Lower leg skin (tissue), 4 donors: ENCODE data around the gene FAM131A. TPM values are rescaled to one million over a fixed set of nuclear protein-coding genes. Genes with fewer than 3 reads are reported as not detected.
A peak's percentile ranks its signal among the peaks of the same experiment; 100 is the strongest.
"Not testable (repeated sequence)": the region's sequence is repeated elsewhere in the genome, so short reads cannot be mapped to it uniquely, and the experiment has no call there.

Experiments
- DNase-seq, 2 donors: peaks; one replicate each; pipeline ENCODE4 v3.0.0-alpha.2; 2019; ENCODE audit warnings: low spot score in 2 of 2
- H3K4me3 ChIP-seq: fragments of 200-600 bp; sonication (generic); 2 replicates; pipeline ENCODE4 v1.5.1; 2017; ENCODE audit warnings: mild to moderate bottlenecking, low read depth; ENCODE audit not compliant: poor library complexity, severe bottlenecking
- POLR2A ChIP-seq, 2 donors: fragments of 450-650 bp; IDR thresholded peaks; one replicate each; pipeline ENCODE4 v1.6.1; 2016 to 2017; ENCODE audit warnings: antibody characterized with exemption in 2 of 2, mild to moderate bottlenecking in 1 of 2, moderate library complexity in 1 of 2
- WGBS, 2 donors: methylation state at CpG; one replicate each; pipeline ENCODE4 v1.1.5; 2018; 5-methylcytosine and 5-hydroxymethylcytosine counted together
- intact Hi-C: fragments of 100-400 bp; cut with DNase I; formaldehyde crosslinking; loops from one replicate; pipeline ENCODE4 v1.15.0; 2023; ENCODE audit warnings: low total_unique reads
- total RNA-seq, 4 donors: library from RNA; depleted of rRNA; stranded (reverse); fragments of >200 nt; gene quantifications; one replicate each; pipeline ENCODE4 v1.1.0, GENCODE V29; 2016
- TF ChIP-seq, protein P1 (sequence below), 3 donors: fragments of 450-650 bp; IDR thresholded peaks; one replicate each; pipeline ENCODE4 v1.5.1; 2016; ENCODE audit warnings: antibody characterized with exemption in 3 of 3, mild to moderate bottlenecking in 3 of 3, moderate library complexity in 2 of 3

FAM131A gene
- total RNA-seq, 4 donors from 2014 or later, result 60.3 to 81.7 (median 66.9) TPM

DNA sequence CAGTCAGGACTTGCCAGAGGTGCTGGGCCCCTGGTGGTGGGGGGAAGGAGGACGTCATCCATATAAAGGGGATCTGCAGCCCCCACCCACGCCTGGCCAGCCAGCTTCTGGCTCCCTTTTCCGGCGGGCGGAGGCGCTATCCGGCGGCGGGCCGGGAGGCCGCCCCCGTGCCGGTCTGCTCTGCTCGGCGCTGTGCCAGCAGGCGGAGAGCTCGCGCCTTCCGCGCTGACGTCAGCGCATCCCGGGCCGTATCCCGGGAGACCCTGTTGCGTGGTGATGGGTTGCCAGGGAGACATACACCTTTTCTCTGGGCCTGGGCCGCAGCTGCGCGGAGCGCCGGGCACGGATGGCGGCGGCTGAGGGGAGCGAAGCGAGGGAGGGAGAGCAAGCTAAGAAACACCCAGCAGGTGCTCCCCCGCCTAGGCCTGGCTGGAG lies 1.1 kb downstream of the FAM131A start:
- no peak for TF ChIP-seq POLR2A (IDR thresholded peaks at IDR 0.05)
- TF ChIP-seq, protein P1, sequence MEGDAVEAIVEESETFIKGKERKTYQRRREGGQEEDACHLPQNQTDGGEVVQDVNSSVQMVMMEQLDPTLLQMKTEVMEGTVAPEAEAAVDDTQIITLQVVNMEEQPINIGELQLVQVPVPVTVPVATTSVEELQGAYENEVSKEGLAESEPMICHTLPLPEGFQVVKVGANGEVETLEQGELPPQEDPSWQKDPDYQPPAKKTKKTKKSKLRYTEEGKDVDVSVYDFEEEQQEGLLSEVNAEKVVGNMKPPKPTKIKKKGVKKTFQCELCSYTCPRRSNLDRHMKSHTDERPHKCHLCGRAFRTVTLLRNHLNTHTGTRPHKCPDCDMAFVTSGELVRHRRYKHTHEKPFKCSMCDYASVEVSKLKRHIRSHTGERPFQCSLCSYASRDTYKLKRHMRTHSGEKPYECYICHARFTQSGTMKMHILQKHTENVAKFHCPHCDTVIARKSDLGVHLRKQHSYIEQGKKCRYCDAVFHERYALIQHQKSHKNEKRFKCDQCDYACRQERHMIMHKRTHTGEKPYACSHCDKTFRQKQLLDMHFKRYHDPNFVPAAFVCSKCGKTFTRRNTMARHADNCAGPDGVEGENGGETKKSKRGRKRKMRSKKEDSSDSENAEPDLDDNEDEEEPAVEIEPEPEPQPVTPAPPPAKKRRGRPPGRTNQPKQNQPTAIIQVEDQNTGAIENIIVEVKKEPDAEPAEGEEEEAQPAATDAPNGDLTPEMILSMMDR (IDR thresholded peaks at IDR 0.05), result no peak
- intact Hi-C loops, result no loop called here
- 17 to 22% methylated on average over 18 to 32 of the region's 37 CpGs for WGBS, 2 donors
- peak in 1 of 2 donors; percentile 92 for DNase-seq
- no peak overlapping the region for H3K4me3 ChIP-seq

DNA sequence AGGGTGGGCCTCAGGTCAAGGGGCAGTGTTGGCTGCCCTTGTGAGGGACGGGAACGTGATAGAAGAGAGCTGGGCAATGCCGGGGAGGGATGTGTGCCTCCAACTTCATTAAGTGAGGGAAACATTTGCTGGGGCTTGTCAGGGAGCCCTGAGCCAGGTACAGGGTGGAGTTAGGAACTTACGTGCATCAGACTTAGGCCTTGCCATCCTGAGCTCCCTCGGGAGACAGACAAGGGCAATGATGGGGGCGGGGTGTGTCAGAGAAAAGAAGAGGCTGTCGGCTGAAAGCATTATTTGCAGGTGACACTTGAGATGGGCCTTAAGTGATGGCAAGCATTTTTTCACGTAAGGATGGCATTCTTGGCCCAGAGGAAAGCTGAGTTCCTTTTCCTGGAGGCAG lies 1.6 kb downstream of the FAM131A start:
- intact Hi-C loops, result no loop called here

DNA sequence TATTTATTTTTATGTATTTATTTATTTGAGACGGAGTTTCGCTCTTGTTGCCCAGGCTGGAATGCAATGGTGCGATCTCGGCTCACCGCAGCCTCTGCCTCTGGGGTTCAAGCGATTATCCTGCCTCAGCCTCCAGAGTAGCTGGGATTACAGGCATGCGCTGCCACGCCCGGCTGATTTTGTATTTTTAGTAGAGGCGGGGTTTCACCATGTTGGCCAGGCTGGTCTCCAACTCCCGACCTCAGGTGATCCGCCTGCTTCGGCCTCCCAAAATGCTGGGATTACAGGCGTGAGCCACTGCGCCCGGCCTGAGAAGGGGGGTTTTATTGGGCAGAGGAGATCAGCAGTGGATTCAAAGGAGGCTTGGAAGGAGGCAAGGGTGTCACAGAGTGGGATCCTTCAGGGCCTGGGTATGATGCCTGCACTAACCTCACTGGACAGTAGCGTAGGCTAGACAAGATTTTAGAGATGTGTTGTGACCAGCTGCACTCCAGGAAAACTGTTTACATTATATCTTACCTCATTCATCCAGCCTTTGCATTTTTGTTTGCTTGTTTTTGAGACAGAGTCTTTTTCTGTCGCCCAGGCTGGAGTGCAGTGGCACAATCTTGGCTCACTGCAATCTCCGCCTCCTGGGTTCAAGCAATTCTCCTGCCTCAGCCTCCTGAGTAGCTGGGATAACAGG lies 2.2 kb downstream of the FAM131A start:
- WGBS, 2 donors, result 64 to 67% methylated on average over 19 of the region's 19 CpGs
- intact Hi-C loops, H3K4me3 ChIP-seq, DNase-seq: not testable (repeated sequence)

More for the DNA sequence above, 1.6 kb downstream of the FAM131A start:
- 44 to 52% methylated on average over 8 of the region's 8 CpGs for WGBS, 2 donors
- DNase-seq, result peak in 1 of 2 donors; percentile 54
- no peak overlapping the region for H3K4me3 ChIP-seq
- TF ChIP-seq, protein P1 (IDR thresholded peaks at IDR 0.05), result no peak
- no peak for TF ChIP-seq POLR2A (IDR thresholded peaks at IDR 0.05)

DNA sequence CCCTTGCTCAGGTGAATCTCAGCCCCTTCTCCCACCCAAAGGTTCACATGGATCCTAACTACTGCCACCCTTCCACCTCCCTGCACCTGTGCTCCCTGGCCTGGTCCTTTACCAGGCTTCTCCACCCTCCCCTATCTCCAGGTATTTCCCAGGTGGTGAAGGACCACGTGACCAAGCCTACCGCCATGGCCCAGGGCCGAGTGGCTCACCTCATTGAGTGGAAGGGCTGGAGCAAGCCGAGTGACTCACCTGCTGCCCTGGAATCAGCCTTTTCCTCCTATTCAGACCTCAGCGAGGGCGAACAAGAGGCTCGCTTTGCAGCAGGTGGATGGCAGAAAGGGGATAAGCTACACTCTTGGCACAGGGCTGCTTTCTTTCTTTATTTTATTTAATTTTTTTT lies 4.5 kb downstream of the FAM131A start:
- peak in 1 of 2 donors; percentile 83 for DNase-seq
- WGBS, 2 donors, result 55 to 56% methylated on average over 7 of the region's 7 CpGs
- TF ChIP-seq, protein P1 (IDR thresholded peaks at IDR 0.05), result no peak
- no peak for TF ChIP-seq POLR2A (IDR thresholded peaks at IDR 0.05)
- intact Hi-C loops, result no loop called here
- H3K4me3 ChIP-seq, result no peak overlapping the region

DNA sequence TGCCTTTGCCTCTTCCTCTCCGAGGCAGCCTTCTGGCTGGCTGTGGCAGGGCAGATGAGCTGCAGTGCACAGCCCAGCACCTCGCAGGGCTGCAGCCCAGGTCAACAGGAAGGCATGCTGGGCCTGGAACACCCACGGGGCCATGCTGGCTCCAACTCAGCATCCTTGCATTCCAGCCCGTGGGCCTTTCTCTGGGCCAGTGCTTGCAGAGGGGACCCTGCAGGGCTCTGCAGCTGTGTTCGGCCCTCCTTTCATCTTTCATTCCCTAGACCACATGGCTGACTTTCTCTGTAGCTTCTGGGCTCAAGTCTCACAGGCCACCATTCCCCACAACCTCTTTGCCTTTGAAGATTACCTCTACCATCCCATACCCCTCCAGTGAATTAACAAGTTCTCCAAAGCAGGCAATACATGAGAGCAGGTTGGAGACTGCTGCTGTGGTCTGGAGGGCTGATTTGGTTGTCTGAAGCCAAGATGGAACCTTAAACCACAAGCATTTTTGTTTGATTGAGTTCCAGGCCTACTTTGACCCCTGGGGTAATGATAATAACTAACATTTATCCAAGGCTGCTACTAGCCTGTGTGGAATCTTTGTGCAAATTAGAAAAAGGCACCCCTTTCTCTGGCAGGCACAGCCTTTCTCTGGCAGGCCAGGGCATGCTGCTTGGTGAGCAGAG lies 5.9 kb downstream of the FAM131A start:
- no peak for DNase-seq
- WGBS, 2 donors, result 67 to 79% methylated on average over 4 to 5 of the region's 5 CpGs
- intact Hi-C loops, result no loop called here

More for the DNA sequence above, 5.9 kb downstream of the FAM131A start:
- H3K4me3 ChIP-seq, result no peak overlapping the region
- TF ChIP-seq, protein P1 (IDR thresholded peaks at IDR 0.05), result no peak
- TF ChIP-seq POLR2A (IDR thresholded peaks at IDR 0.05), result no peak
